IMR-90 (cell line): Measurements from ENCODE around the gene DPF1. TPM values are rescaled to one million over a fixed set of nuclear protein-coding genes. Genes with fewer than 3 reads are reported as not detected.

Experiments used
- ATAC-seq: fragments of 200-7000 bp; cut with Tn5 transposase; 2 replicates; pipeline ENCODE4 v1.9.1; 2020; ENCODE audit warnings: low read depth, mild to moderate bottlenecking, moderate library complexity
- BruUV-seq: library from RNA; stranded (reverse); fragments of 400-500 nt; replicated peaks from 2 replicates; lab custom pipeline; 2021; lab: Mats Ljungman, UMichigan
- CTCF ChIA-PET: fragments of 300-600 bp; formaldehyde crosslinking; extraction: SDS; loops from one replicate; lab custom pipeline; 2021; ENCODE audit warnings: antibody characterized with exemption; lab: Yijun Ruan, JAX
- POLR2A ChIA-PET: fragments of 300-600 bp; sonication (Branson Sonifier 250); formaldehyde crosslinking; loops from one replicate; lab custom pipeline; 2022; ENCODE audit warnings: antibody characterized with exemption; ENCODE audit not compliant: unreplicated experiment; lab: Charles Lee
- DNase-seq: peaks from one replicate; pipeline ENCODE4 v3.0.0; 2013
- H2AFZ ChIP-seq: replicated peaks from 2 replicates; pipeline ENCODE3; 2013; ENCODE audit warnings: low read length, mild to moderate bottlenecking; ENCODE audit not compliant: poor library complexity
- H2AK5ac ChIP-seq: 2 replicates; pipeline ENCODE4 v1.6.1; 2013; ENCODE audit warnings: low read depth, low read length, inconsistent platforms
- H2AK9ac ChIP-seq: replicated peaks from 2 replicates; pipeline ENCODE3; 2013; ENCODE audit warnings: mild to moderate bottlenecking, low read depth, low read length, moderate library complexity; ENCODE audit not compliant: poor library complexity
- H2BK120ac ChIP-seq: 2 replicates; pipeline ENCODE4 v1.6.1; 2013; ENCODE audit warnings: low read depth, low read length, inconsistent platforms
- H2BK15ac ChIP-seq: 3 replicates; pipeline ENCODE4 v1.6.1; 2013; ENCODE audit warnings: low read depth, low read length, inconsistent platforms
- H2BK20ac ChIP-seq: 2 replicates; pipeline ENCODE4 v1.6.1; 2013; ENCODE audit warnings: low read depth, mild to moderate bottlenecking, inconsistent platforms, low read length, moderate library complexity
- H2BK5ac ChIP-seq: 2 replicates; pipeline ENCODE4 v1.6.1; 2013; ENCODE audit warnings: mild to moderate bottlenecking, low read depth, low read length, inconsistent platforms; ENCODE audit not compliant: poor library complexity, severe bottlenecking
- H3K14ac ChIP-seq: replicated peaks from 2 replicates; pipeline ENCODE4 v1.6.1; 2013; ENCODE audit warnings: low read depth, low read length, inconsistent platforms
- H3K18ac ChIP-seq: 2 replicates; pipeline ENCODE4 v1.6.1; 2013; ENCODE audit warnings: low read depth, low read length, control low read depth
- H3K23ac ChIP-seq: 2 replicates; pipeline ENCODE4 v1.6.1; 2013; ENCODE audit warnings: low read depth, low read length, inconsistent platforms
- H3K27ac ChIP-seq: 2 replicates; pipeline ENCODE4 v1.5.1; 2013; ENCODE audit warnings: mild to moderate bottlenecking, control low read depth, low read length; ENCODE audit not compliant: insufficient read depth
- H3K27me3 ChIP-seq: 2 replicates; pipeline ENCODE4 v1.6.1; 2013; ENCODE audit warnings: low read length; ENCODE audit not compliant: control insufficient read depth, insufficient read depth
- H3K36me3 ChIP-seq: 2 replicates; pipeline ENCODE4 v1.6.1; 2013; ENCODE audit warnings: low read length, mixed read lengths; ENCODE audit not compliant: control insufficient read depth, insufficient read depth
- H3K4ac ChIP-seq: 2 replicates; pipeline ENCODE4 v1.6.1; 2013; ENCODE audit warnings: low read depth, low read length, inconsistent platforms
- H3K4me1 ChIP-seq: 2 replicates; pipeline ENCODE4 v1.6.1; 2013; ENCODE audit warnings: low read length, mixed read lengths; ENCODE audit not compliant: control insufficient read depth, insufficient read depth
- H3K4me2 ChIP-seq: 2 replicates; pipeline ENCODE4 v1.6.1; 2013; ENCODE audit warnings: low read depth, mild to moderate bottlenecking, control low read depth, low read length, moderate library complexity
- H3K4me3 ChIP-seq: 2 replicates; pipeline ENCODE4 v1.5.1; 2013; ENCODE audit warnings: low read depth, mild to moderate bottlenecking, control low read depth, low read length, moderate library complexity; ENCODE audit not compliant: insufficient read depth
- H3K56ac ChIP-seq: 2 replicates; pipeline ENCODE4 v1.6.1; 2013; ENCODE audit warnings: low read length, inconsistent platforms; ENCODE audit not compliant: insufficient read depth; ENCODE audit errors: extremely low read depth
- H3K79me1 ChIP-seq, 2 experiments: 2 replicates each; pipeline ENCODE4 v1.6.1; 2013; ENCODE audit warnings: low read length in 2 of 2, inconsistent platforms in 1 of 2, low read depth in 1 of 2
- H3K9ac ChIP-seq: 2 replicates; pipeline ENCODE4 v1.6.1; 2013; ENCODE audit warnings: low read depth, low read length, control low read depth
- H3K9me1 ChIP-seq: 2 replicates; pipeline ENCODE4 v1.6.1; 2013; ENCODE audit warnings: low read length, inconsistent platforms; ENCODE audit not compliant: insufficient read depth
- H3K9me3 ChIP-seq: 2 replicates; pipeline ENCODE4 v1.6.1; 2013; ENCODE audit warnings: low read length; ENCODE audit not compliant: control insufficient read depth, insufficient read depth
- H4K20me1 ChIP-seq: 2 replicates; pipeline ENCODE4 v1.6.1; 2013; ENCODE audit warnings: low read length, inconsistent platforms; ENCODE audit not compliant: insufficient read depth
- H4K5ac ChIP-seq: 2 replicates; pipeline ENCODE4 v1.6.1; 2013; ENCODE audit warnings: mild to moderate bottlenecking, low read depth, low read length, control low read depth
- H4K8ac ChIP-seq, 2 experiments: 2 replicates each; pipeline ENCODE4 v1.6.1; 2013; ENCODE audit warnings: low read depth in 2 of 2, low read length in 2 of 2, control low read depth in 1 of 2, inconsistent platforms in 1 of 2
- H4K91ac ChIP-seq: 2 replicates; pipeline ENCODE4 v1.6.1; 2013; ENCODE audit warnings: low read depth, low read length, inconsistent platforms; ENCODE audit not compliant: insufficient read depth
- NFE2L2 ChIP-seq: fragments of 150-350 bp; IDR thresholded peaks from 2 replicates; pipeline ENCODE4 v1.6.1; 2016; ENCODE audit warnings: low read depth, mild to moderate bottlenecking, low read length
- RCOR1 ChIP-seq: IDR thresholded peaks from 2 replicates; pipeline ENCODE4 v1.6.1; 2012; ENCODE audit warnings: mild to moderate bottlenecking, low read length, improper control_type of control experiment; ENCODE audit not compliant: insufficient replicate concordance
- SMC3 ChIP-seq: fragments of 150-350 bp; IDR thresholded peaks from 2 replicates; pipeline ENCODE4 v1.6.1; 2016; ENCODE audit warnings: low read depth, mild to moderate bottlenecking, antibody characterized with exemption, low read length, moderate library complexity
- WGBS, 2 experiments: methylation state at CpG; one replicate each; pipeline versions ENCODE4 v1.1.5 to v1.1.7; 2013; ENCODE audit warnings: missing lambda C conversion rate in 2 of 2; ENCODE audit not compliant: insufficient read length in 1 of 2; ENCODE audit errors: extremely low coverage in 2 of 2; 5-methylcytosine and 5-hydroxymethylcytosine counted together
- dilution Hi-C: fragments of 300-500 bp; cut with HindIII; formaldehyde crosslinking; loops from one replicate; pipeline ENCODE4 v1.14.3; 2018; ENCODE audit warnings: low sequenced_read_pairs; ENCODE audit not compliant: unreplicated experiment
- in situ Hi-C: fragments of 300-500 bp; cut with MboI; formaldehyde crosslinking; loops from 3 replicates; pipeline ENCODE4 v1.14.3; 2019; ENCODE audit warnings: low sequenced_read_pairs, inconsistent platforms, mixed read lengths
- intact Hi-C: fragments of 100-400 bp; cut with micrococcal nuclease; formaldehyde crosslinking; loops from 2 replicates; pipeline ENCODE4 v1.10.0; 2022
- polyA plus RNA-seq, 3 experiments: library from polyadenylated mRNA; depleted of rRNA; stranded (reverse); fragments of >200 nt; gene quantifications; 2 replicates each; pipeline ENCODE4 v1.2.3, GENCODE V29; 2012; ENCODE audit warnings: low replicate concordance in 1 of 3
- total RNA-seq: library from RNA; depleted of rRNA; stranded (reverse); fragments of >200 nt; gene quantifications from 2 replicates; pipeline ENCODE4 v1.2.3, GENCODE V29; 2012
- TF ChIP-seq, protein P1 (sequence below): fragments of 150-350 bp; IDR thresholded peaks from 2 replicates; pipeline ENCODE4 v1.6.1; 2017; ENCODE audit warnings: mild to moderate bottlenecking, antibody characterized with exemption, low read length, low read depth

DPF1 gene
- total and polyA plus RNA-seq, 2 of the 4 experiments (the other 2 are of a cell fraction): 3.2 to 5.5 TPM

DNA sequence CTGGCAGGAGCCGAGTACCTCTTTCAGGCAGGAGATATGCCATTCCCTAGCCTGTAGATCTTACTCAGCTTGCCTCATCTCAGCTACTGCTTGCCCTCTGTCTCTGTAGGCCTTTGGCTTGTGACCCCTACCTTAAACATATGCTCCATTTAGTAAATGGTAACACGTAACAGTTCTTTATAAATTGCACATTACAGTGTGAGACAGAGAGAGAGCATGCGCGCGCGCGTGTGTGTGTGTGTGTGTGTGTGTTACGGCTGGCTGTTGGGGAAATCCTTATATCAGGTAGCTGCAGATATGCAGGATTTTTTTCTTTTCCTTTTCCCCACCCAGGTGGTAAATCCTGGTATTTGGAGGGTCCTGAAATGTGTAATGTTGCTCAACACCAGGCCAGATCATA lies 44.5 kb upstream of the DPF1 start:
- Histone ChIP-seq H3K27me3 (no peaks in the 10 kb centered on the region; the same call in 1 of the 2 replicates), H2BK5ac (no peak overlapping the region), H3K4me1 (peaks cover 21% of the 10 kb centered on the region), H3K9me1 (peaks cover 19% of the 10 kb centered on the region), H2BK120ac (0 out of 2 replicates have a peak overlapping the region, but pooled peaks have one; percentile 22), H3K9ac (no peak overlapping the region), H3K36me3 (no peaks in the 10 kb centered on the region), H2AK9ac (no peak overlapping the region), H3K27ac (no peak overlapping the region), H2AFZ (peak overlapping the region; percentile 52), H2AK5ac (peak overlapping the region; percentile 79), H2BK15ac (no peak overlapping the region), H3K79me1 (no peaks in the 10 kb centered on the region), H3K4me3 (no peak overlapping the region), H3K14ac (no peak overlapping the region; the same call in 1 of the 2 replicates), H3K4ac (0 out of 2 replicates have a peak overlapping the region, but pooled peaks have one; percentile 53), H3K23ac (no peak overlapping the region), H2BK20ac (no peak overlapping the region), H4K8ac (no peak overlapping the region), H3K4me2 (no peak overlapping the region), H4K20me1 (no peaks in the 10 kb centered on the region), H3K56ac (no peak overlapping the region), H3K9me3 (no peaks in the 10 kb centered on the region), H4K5ac (no peak overlapping the region), H3K18ac (no peak overlapping the region), H4K91ac (no peak overlapping the region; the same call in 1 of the 2 replicates)
- DNase-seq (no peak), ATAC-seq (no peak)
- TF ChIP-seq NFE2L2 (no peak), RCOR1 (no peak), SMC3 (no peak)
- TF ChIP-seq, protein P1, sequence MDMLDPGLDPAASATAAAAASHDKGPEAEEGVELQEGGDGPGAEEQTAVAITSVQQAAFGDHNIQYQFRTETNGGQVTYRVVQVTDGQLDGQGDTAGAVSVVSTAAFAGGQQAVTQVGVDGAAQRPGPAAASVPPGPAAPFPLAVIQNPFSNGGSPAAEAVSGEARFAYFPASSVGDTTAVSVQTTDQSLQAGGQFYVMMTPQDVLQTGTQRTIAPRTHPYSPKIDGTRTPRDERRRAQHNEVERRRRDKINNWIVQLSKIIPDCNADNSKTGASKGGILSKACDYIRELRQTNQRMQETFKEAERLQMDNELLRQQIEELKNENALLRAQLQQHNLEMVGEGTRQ: no peak
- no TSS peak for BruUV-seq
- intact Hi-C loops (no loop called here), in situ Hi-C loops (no loop called here), dilution Hi-C loops (no loop called here)
- POLR2A ChIA-PET: no interaction called here
- CTCF ChIA-PET: no interaction called here
- 88% methylated on average over 1 of the region's 8 CpGs; no CpG with 5 or more reads in 1 of the 2 experiments for WGBS, 2 experiments
